ENCODE results near the gene GIT1.
A peak's percentile ranks its signal among the peaks of the same experiment; 100 is the strongest.

The GIT1 gene

DNA sequence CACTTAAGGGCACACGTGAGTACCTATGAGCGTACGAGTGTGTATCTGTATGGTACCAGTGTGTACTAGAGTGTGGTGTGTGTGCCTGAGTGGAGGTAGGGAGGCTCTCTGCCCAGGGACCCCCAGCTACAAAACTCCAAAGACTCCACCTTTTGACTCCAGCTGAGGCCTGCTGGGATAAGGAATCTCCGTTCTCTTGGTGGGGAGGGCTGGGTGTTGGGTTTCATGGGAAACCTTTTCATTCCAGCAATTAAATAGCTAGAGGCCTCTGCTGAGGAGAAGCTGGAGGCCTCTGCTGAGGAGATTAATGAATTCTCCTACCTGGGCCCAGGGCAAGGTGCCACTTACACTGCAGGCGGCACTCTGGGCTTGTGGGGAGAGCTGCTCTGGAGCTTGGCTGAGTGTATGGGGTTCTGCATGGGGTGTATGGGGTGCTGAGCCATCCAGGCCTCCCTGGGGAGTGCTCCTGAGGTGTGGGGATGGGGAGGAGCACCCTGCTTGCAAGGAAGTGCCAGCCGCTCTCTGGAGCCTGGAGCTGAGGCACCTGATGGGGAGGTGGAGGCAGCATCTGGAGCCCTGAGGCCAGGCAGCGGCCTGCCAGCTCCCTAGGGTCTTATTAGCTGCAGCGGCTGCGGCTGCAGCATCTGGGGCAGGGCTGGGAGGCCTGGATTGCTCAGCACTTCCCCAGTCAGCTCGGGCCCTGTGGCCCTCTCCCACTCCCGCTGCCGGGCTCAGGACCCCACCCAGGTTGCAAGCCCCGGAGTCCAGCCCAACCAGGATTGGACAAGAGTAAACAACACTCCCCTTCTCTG is 8.1 kb upstream of the GIT1 start:
- no peak overlapping the region for H3K4me3 ChIP-seq (ENCODE audit: low read depth, low read length)
- TF ChIP-seq CTCF (IDR thresholded peaks at IDR 0.05; ENCODE audit: low read depth, low read length), result no peak

GRCh38 chr17:29596811-29597210 is 7.4 kb upstream of the GIT1 start:
- TF ChIP-seq CTCF (IDR thresholded peaks at IDR 0.05; ENCODE audit: low read depth, low read length), result no peak

GRCh38 chr17:29595943-29596774 is 6.7 kb upstream of the GIT1 start:
- no peak for TF ChIP-seq CTCF (IDR thresholded peaks at IDR 0.05; ENCODE audit: low read depth, low read length)
- H3K4me3 ChIP-seq (ENCODE audit: low read depth, low read length), result no peak overlapping the region

More at GRCh38 chr17:29596811-29597210, 7.4 kb upstream of the GIT1 start:
- no peak overlapping the region for H3K4me3 ChIP-seq (ENCODE audit: low read depth, low read length)

GRCh38 chr17:29595107-29595942 is 5.9 kb upstream of the GIT1 start:
- no peak overlapping the region for H3K4me3 ChIP-seq (ENCODE audit: low read depth, low read length)

GRCh38 chr17:29594519-29595090 is 5.2 kb upstream of the GIT1 start:
- no peak for TF ChIP-seq CTCF (IDR thresholded peaks at IDR 0.05; ENCODE audit: low read depth, low read length)
- peak overlapping the region; percentile 58; the same call in 1 of the 2 replicates for H3K4me3 ChIP-seq (ENCODE audit: low read depth, low read length)

More at GRCh38 chr17:29595107-29595942, 5.9 kb upstream of the GIT1 start:
- no peak for TF ChIP-seq CTCF (IDR thresholded peaks at IDR 0.05; ENCODE audit: low read depth, low read length)

- H3K4me3 ChIP-seq (ENCODE audit: low read depth, low read length), result peak overlapping the region; percentile 58
- TF ChIP-seq CTCF (IDR thresholded peaks at IDR 0.05; ENCODE audit: low read depth, low read length), result no peak
These were observed 4.4 kb upstream of the GIT1 start for GRCh38 chr17:29593591-29594518.

Measured in WI38 (cell line).